Omental fat pad (tissue), 4 donors: ENCODE results near the gene CMSS1. TPM values are rescaled to one million over a fixed set of nuclear protein-coding genes. Genes with fewer than 3 reads are reported as not detected.

Experiments
- ATAC-seq: fragments of 150-250 bp; one replicate; pipeline ENCODE4 v1.9.1; 2016; ENCODE audit warnings: mild to moderate bottlenecking, moderate library complexity; ENCODE audit not compliant: low FRiP score
- DNase-seq: peaks from one replicate; pipeline ENCODE4 v3.0.0-alpha.2; 2019; ENCODE audit warnings: low spot score
- CTCF ChIP-seq, 3 donors: fragments of 450-650 bp; IDR thresholded peaks; one replicate each; pipeline ENCODE4 v1.5.1; 2016 to 2017; ENCODE audit warnings: antibody characterized with exemption in 3 of 3, mild to moderate bottlenecking in 3 of 3, moderate library complexity in 2 of 3
- total RNA-seq, 4 donors: library from RNA; depleted of rRNA; stranded (reverse); fragments of >200 nt; gene quantifications; one replicate each; pipeline ENCODE4 v1.1.0, GENCODE V29; 2016

CMSS1 gene
- total RNA-seq, 4 donors from 2014 or later = 16.9 to 29.3 (median 21.1) TPM

- DNase-seq (no peak), ATAC-seq (no peak)
- no peak for TF ChIP-seq CTCF (IDR thresholded peaks at IDR 0.05)
Observed at GRCh38 chr3:99919694-99920093, 102.0 kb downstream of the CMSS1 start.

- TF ChIP-seq CTCF (IDR thresholded peaks at IDR 0.05) = no peak
- no peak for DNase-seq
- ATAC-seq = no peak
Observed at GRCh38 chr3:99920481-99921376, 103.1 kb downstream of the CMSS1 start.

GRCh38 chr3:99921377-99921695 lies 103.7 kb downstream of the CMSS1 start:
- DNase-seq (no peak), ATAC-seq (no peak)
- TF ChIP-seq CTCF (IDR thresholded peaks at IDR 0.05) = no peak

GRCh38 chr3:99921986-99922385 lies 104.3 kb downstream of the CMSS1 start:
- no peak for TF ChIP-seq CTCF (IDR thresholded peaks at IDR 0.05)
- ATAC-seq (no peak), DNase-seq (no peak)

GRCh38 chr3:99923873-99924272 lies 106.2 kb downstream of the CMSS1 start:
- ATAC-seq = no peak
- TF ChIP-seq CTCF (IDR thresholded peaks at IDR 0.05) = no peak
- no peak for DNase-seq

- ATAC-seq = no peak
Observed at GRCh38 chr3:99925584-99926230, 108.0 kb downstream of the CMSS1 start.

More at GRCh38 chr3:99925584-99926230, 108.0 kb downstream of the CMSS1 start:
- DNase-seq = no peak
- TF ChIP-seq CTCF (IDR thresholded peaks at IDR 0.05) = no peak
